ENCODE results near the gene MTUS2.

MTUS2 gene

DNA sequence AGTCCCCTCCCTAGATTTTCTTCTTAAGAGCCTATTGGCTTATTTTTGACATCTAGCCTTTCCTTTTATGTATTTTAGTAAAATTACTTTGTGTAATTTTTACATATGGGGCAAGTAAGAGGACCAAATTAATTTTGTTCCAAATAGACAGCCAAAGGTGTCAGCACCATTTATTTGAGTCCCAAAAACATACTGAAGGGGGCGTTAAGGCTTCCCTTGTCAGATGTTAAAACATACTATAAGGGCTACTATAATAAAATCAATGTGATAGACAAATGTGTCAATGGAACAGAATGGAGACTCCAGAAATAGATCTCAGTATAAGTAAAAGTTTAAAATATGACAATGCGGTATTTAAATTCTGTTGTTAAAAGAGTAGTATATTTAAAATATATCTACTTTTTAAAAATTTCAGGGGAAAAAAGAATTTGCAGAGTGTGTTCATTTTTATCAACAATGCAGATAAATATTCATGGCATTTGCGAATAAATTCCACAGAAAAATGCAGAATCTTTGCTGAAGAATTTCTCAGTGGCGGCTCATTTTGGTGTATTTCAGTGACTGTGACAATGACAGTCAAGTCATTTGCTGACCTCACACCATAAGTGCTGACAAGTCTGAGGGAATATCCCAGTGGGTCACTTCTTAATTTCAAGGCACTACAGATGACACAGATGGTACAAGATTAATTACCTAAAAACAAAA, 133.7 kb downstream of the MTUS2 start:
- no peak overlapping the region for H3K4me3 ChIP-seq (ENCODE audit: low read depth, low read length)
- TF ChIP-seq MYC (IDR thresholded peaks at IDR 0.05; ENCODE audit: low read depth, low read length), result no peak
- TF ChIP-seq, protein P1, sequence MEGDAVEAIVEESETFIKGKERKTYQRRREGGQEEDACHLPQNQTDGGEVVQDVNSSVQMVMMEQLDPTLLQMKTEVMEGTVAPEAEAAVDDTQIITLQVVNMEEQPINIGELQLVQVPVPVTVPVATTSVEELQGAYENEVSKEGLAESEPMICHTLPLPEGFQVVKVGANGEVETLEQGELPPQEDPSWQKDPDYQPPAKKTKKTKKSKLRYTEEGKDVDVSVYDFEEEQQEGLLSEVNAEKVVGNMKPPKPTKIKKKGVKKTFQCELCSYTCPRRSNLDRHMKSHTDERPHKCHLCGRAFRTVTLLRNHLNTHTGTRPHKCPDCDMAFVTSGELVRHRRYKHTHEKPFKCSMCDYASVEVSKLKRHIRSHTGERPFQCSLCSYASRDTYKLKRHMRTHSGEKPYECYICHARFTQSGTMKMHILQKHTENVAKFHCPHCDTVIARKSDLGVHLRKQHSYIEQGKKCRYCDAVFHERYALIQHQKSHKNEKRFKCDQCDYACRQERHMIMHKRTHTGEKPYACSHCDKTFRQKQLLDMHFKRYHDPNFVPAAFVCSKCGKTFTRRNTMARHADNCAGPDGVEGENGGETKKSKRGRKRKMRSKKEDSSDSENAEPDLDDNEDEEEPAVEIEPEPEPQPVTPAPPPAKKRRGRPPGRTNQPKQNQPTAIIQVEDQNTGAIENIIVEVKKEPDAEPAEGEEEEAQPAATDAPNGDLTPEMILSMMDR (IDR thresholded peaks at IDR 0.05; ENCODE audit: low read depth, low read length), result peak; percentile 26
- peak; percentile 8 for DNase-seq (ENCODE audit: low read depth)

DNA sequence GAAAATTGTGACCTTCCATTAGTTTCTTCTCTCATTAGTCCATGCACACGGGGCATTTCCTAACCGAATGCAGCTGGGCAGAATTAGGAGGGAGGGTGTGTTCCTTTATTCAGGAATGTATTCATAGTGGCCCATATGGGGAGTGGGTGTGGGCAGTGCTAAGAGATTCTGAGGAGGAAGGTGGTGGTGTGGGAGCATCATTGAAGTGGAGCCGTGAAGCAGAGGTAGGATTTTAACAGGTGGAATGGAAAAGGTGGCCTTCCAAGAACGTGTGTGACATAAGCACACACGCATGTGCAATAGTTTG, 134.2 kb downstream of the MTUS2 start:
- no peak for DNase-seq (ENCODE audit: low read depth)
- H3K4me3 ChIP-seq (ENCODE audit: low read depth, low read length), result no peak overlapping the region
- TF ChIP-seq, protein P2, sequence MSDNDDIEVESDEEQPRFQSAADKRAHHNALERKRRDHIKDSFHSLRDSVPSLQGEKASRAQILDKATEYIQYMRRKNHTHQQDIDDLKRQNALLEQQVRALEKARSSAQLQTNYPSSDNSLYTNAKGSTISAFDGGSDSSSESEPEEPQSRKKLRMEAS (IDR thresholded peaks at IDR 0.05; ENCODE audit: low read depth, low read length), result no peak
- TF ChIP-seq POLR2A (IDR thresholded peaks at IDR 0.05; ENCODE audit: extremely low read depth, insufficient read length) (no peak), MYC (IDR thresholded peaks at IDR 0.05; ENCODE audit: low read depth, low read length) (no peak)

DNA sequence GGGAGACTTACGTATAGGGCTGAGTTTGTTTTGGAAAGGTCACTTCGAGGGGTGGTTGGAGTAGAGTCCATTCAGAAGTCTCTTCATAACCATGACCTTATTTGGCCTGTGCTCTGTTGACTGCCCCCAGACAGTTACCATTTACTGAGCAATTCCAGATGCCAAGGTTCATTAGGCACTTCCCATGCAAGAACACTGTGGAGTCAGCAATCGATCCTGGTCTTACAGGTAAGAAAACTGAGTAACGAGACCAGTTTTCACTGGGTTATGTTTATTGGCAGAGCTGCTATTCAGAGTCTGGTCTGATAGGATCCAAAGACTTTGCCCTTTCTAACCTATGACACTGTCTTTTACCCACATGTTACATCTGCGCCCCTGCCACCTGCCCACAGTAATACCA, 134.7 kb downstream of the MTUS2 start:
- no peak overlapping the region for H3K4me3 ChIP-seq (ENCODE audit: low read depth, low read length)
- DNase-seq (ENCODE audit: low read depth), result no peak
- no peak for TF ChIP-seq MYC (IDR thresholded peaks at IDR 0.05; ENCODE audit: low read depth, low read length)

DNA sequence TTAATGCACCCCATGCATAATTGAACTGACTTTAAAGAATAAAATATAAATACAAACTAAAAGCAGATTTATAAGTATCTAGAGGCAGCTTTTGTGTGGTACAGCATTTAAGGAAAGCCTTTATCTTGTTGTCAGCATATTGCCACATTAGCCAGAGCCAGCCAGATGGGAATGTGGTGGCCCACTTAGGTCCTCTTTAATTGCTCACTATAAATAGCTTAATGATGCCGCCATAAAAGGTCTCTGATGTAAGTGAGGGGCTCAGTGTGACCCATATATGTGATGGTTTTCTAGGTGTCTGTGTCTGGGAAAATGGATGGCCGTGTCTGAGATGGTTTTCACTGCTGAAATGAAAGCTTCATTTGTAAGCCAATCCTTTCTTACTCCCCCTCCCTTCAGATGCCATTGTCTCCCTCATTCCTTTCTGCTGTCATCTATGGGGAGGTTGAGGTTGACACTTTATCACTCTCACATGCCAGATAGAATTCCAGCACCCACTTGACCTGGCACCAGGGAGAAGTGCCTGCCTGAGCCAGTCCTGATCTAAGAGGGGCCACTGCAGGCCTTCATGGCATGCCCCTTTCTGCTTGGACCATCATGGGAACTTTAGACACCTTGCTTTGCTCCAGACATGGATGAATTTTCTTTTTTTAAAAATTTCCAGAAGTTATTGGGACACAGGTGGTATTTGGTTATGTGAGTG, 135.3 kb downstream of the MTUS2 start:
- no peak for DNase-seq (ENCODE audit: low read depth)
- H3K4me3 ChIP-seq (ENCODE audit: low read depth, low read length), result no peak overlapping the region
- TF ChIP-seq, protein P1 (IDR thresholded peaks at IDR 0.05; ENCODE audit: low read depth, low read length), result no peak
- TF ChIP-seq MYC (IDR thresholded peaks at IDR 0.05; ENCODE audit: low read depth, low read length) (no peak), POLR2A (IDR thresholded peaks at IDR 0.05; ENCODE audit: extremely low read depth, insufficient read length) (no peak)
- TF ChIP-seq, protein P2 (IDR thresholded peaks at IDR 0.05; ENCODE audit: low read depth, low read length), result no peak

DNA sequence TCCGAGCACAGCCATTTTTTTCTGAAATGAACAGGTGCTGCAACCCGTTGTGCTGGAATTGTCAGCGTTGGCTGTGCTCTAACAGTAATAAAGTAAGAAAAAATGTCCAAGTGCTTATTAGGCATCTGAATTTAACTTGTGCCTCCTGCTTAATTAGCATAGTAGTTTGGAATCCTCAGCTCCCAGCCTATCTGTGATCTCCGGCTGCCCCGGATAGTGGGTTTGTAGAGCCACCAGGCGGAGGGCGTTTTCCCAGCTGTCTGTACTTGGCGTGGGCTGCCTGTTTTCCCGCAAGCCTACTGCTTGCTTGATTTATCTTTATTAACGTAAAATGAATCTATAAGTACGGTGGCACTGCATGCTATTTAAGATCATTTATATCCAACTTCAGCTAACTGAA, 137.9 kb downstream of the MTUS2 start:
- DNase-seq (ENCODE audit: low read depth), result no peak
- H3K4me3 ChIP-seq (ENCODE audit: low read depth, low read length), result no peak overlapping the region
- TF ChIP-seq, protein P2 (IDR thresholded peaks at IDR 0.05; ENCODE audit: low read depth, low read length), result no peak
- TF ChIP-seq, protein P1 (IDR thresholded peaks at IDR 0.05; ENCODE audit: low read depth, low read length), result no peak
- TF ChIP-seq POLR2A (IDR thresholded peaks at IDR 0.05; ENCODE audit: extremely low read depth, insufficient read length), result no peak
- TF ChIP-seq MYC (IDR thresholded peaks at IDR 0.05; ENCODE audit: low read depth, low read length), result no peak

DNA sequence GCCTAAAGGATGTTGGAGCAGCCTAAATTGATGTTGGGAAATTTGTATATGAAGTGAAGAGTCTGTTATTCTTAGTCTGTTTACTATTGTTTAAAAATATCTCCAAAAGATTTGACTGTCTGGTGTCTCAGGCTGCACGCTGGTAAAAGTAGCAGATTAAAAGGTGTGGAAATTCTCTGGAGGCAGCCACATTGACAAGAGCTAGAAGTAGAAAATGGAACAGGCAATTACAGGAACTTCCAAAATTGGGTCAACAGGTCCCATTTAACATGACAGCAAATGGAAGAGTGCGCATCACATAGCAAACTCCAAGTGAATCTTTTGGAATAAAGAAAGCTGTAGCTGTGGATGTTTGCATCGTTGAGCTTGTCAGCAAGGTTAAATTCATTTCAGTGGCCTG, 138.3 kb downstream of the MTUS2 start:
- DNase-seq (ENCODE audit: low read depth), result no peak
- TF ChIP-seq MYC (IDR thresholded peaks at IDR 0.05; ENCODE audit: low read depth, low read length), result no peak
- no peak for TF ChIP-seq POLR2A (IDR thresholded peaks at IDR 0.05; ENCODE audit: extremely low read depth, insufficient read length)
- TF ChIP-seq, protein P1 (IDR thresholded peaks at IDR 0.05; ENCODE audit: low read depth, low read length), result no peak
- TF ChIP-seq, protein P2 (IDR thresholded peaks at IDR 0.05; ENCODE audit: low read depth, low read length), result no peak
- no peak overlapping the region for H3K4me3 ChIP-seq (ENCODE audit: low read depth, low read length)

DNA sequence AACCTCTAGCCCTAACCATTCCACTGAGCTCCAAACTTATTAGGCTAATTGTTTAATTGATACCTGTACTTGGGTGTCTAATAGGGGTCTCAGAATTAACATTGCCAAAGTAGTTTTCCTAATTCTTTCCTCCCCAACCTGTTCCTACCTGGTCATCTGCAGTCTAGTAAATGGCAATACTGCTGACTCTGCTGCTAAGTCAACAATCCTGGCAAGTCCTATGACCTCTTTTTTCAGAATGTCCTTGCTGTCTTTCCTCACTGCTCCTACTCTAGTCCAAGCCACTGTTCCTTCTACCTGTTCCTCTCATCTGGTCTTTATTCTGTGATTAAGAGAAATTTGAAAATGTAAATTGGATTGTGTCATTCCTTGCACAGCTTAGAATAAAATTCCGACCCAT, 143.9 kb downstream of the MTUS2 start:
- no peak for DNase-seq (ENCODE audit: low read depth)
- TF ChIP-seq, protein P2 (IDR thresholded peaks at IDR 0.05; ENCODE audit: low read depth, low read length), result no peak
- TF ChIP-seq, protein P1 (IDR thresholded peaks at IDR 0.05; ENCODE audit: low read depth, low read length), result no peak
- TF ChIP-seq MYC (IDR thresholded peaks at IDR 0.05; ENCODE audit: low read depth, low read length) (no peak), POLR2A (IDR thresholded peaks at IDR 0.05; ENCODE audit: extremely low read depth, insufficient read length) (no peak)
- H3K4me3 ChIP-seq (ENCODE audit: low read depth, low read length), result no peak overlapping the region
